Neuronal stem cell (in vitro differentiated cells): Measurements from ENCODE around the gene CYB561D2.
A peak's percentile ranks its signal among the peaks of the same experiment; 100 is the strongest.

Source experiments
- DNase-seq: peaks from one replicate; pipeline ENCODE4 v3.0.0-alpha.2; 2013; ENCODE audit warnings: low spot score
- H2AFZ ChIP-seq: one replicate; pipeline ENCODE4 v1.6.1; 2013; ENCODE audit warnings: mild to moderate bottlenecking, low read length, inconsistent platforms
- H2AK5ac ChIP-seq: 2 replicates; pipeline ENCODE4 v1.6.1; 2013; ENCODE audit warnings: low read depth, mild to moderate bottlenecking, inconsistent platforms, low read length, moderate library complexity, mixed read lengths
- H2BK120ac ChIP-seq: 2 replicates; pipeline ENCODE4 v1.6.1; 2013; ENCODE audit warnings: low read depth, mild to moderate bottlenecking, inconsistent platforms, low read length, moderate library complexity, mixed read lengths
- H2BK12ac ChIP-seq: one replicate; pipeline ENCODE4 v1.6.1; 2013; ENCODE audit warnings: low read length, inconsistent platforms
- H2BK15ac ChIP-seq: 2 replicates; pipeline ENCODE4 v1.6.1; 2013; ENCODE audit warnings: mild to moderate bottlenecking, low read length, inconsistent platforms, mixed read lengths
- H2BK5ac ChIP-seq: one replicate; pipeline ENCODE4 v1.6.1; 2013; ENCODE audit warnings: inconsistent platforms, mild to moderate bottlenecking, low read length, moderate library complexity
- H3K14ac ChIP-seq: one replicate; pipeline ENCODE4 v1.6.1; 2013; ENCODE audit warnings: low read length, inconsistent platforms
- H3K18ac ChIP-seq: 2 replicates; pipeline ENCODE4 v1.6.1; 2013; ENCODE audit warnings: low read length, inconsistent platforms
- H3K23ac ChIP-seq: 2 replicates; pipeline ENCODE4 v1.6.1; 2013; ENCODE audit warnings: low read depth, mild to moderate bottlenecking, mixed read lengths, low read length, inconsistent platforms; ENCODE audit not compliant: poor library complexity
- H3K27ac ChIP-seq: replicated peaks from 3 replicates; pipeline ENCODE4 v1.5.1; 2013; ENCODE audit warnings: low read length, inconsistent platforms
- H3K27me3 ChIP-seq, 3 experiments: 2 replicates each; pipeline ENCODE4 v1.6.1; 2013; ENCODE audit warnings: low read length in 3 of 3, mild to moderate bottlenecking in 2 of 3, inconsistent platforms in 1 of 3, low read depth in 1 of 3, mixed read lengths in 1 of 3, moderate library complexity in 1 of 3; ENCODE audit not compliant: control insufficient read depth in 3 of 3, insufficient read depth in 3 of 3
- H3K36me3 ChIP-seq, 2 donors: replicated peaks in 1 of 2; 2 replicates each; pipeline ENCODE4 v1.6.1; 2013; ENCODE audit warnings: low read length in 2 of 2; ENCODE audit not compliant: control insufficient read depth in 2 of 2, insufficient read depth in 2 of 2
- H3K4ac ChIP-seq: 2 replicates; pipeline ENCODE4 v1.6.1; 2013; ENCODE audit warnings: inconsistent platforms, mild to moderate bottlenecking, low read length, moderate library complexity
- H3K4me1 ChIP-seq, 2 donors: 1 replicate in 1 of 2; 2 replicates in 1 of 2; pipeline ENCODE4 v1.6.1; 2013; ENCODE audit warnings: low read length in 2 of 2, low read depth in 1 of 2; ENCODE audit not compliant: control insufficient read depth in 2 of 2, insufficient read depth in 1 of 2
- H3K4me2 ChIP-seq: one replicate; pipeline ENCODE4 v1.6.1; 2013; ENCODE audit warnings: mild to moderate bottlenecking, low read length, inconsistent platforms; ENCODE audit not compliant: insufficient read depth, poor library complexity, severe bottlenecking
- H3K4me3 ChIP-seq, 2 donors: 2 replicates each; pipeline ENCODE4 v1.5.1; 2013; ENCODE audit warnings: low read length in 2 of 2, mild to moderate bottlenecking in 2 of 2, inconsistent platforms in 1 of 2, moderate library complexity in 1 of 2
- H3K79me1 ChIP-seq: one replicate; pipeline ENCODE4 v1.6.1; 2013; ENCODE audit warnings: low read depth, mild to moderate bottlenecking, inconsistent platforms, low read length, moderate library complexity
- H3K9ac ChIP-seq: one replicate; pipeline ENCODE4 v1.6.1; 2013; ENCODE audit warnings: mild to moderate bottlenecking, low read depth, low read length, inconsistent platforms; ENCODE audit not compliant: poor library complexity
- H3K9me3 ChIP-seq, 2 donors: replicated peaks in 1 of 2; 2 replicates each; pipeline versions ENCODE3 to v1.6.1; 2013; ENCODE audit warnings: low read length in 2 of 2, mild to moderate bottlenecking in 2 of 2, inconsistent platforms in 1 of 2, low read depth in 1 of 2, mixed read lengths in 1 of 2, moderate library complexity in 1 of 2; ENCODE audit not compliant: control insufficient read depth in 2 of 2, insufficient read depth in 1 of 2
- H4K8ac ChIP-seq: one replicate; pipeline ENCODE4 v1.6.1; 2013; ENCODE audit warnings: low read depth, mild to moderate bottlenecking, inconsistent platforms, low read length, moderate library complexity
- H4K91ac ChIP-seq: one replicate; pipeline ENCODE4 v1.6.1; 2013; ENCODE audit warnings: low read length, low read depth, mild to moderate bottlenecking, inconsistent platforms; ENCODE audit not compliant: poor library complexity
- WGBS, 2 donors: extraction: QIAGEN DNeasy Blood & Tissue Kit; methylation state at CpG; one replicate each; pipeline ENCODE4 v1.1.7; 2013; ENCODE audit warnings: missing lambda C conversion rate in 2 of 2, mixed read lengths in 1 of 2; ENCODE audit not compliant: insufficient read length in 2 of 2, insufficient replicate concordance in 1 of 2; ENCODE audit errors: extremely low coverage in 2 of 2; 5-methylcytosine and 5-hydroxymethylcytosine counted together

Gene CYB561D2

DNA sequence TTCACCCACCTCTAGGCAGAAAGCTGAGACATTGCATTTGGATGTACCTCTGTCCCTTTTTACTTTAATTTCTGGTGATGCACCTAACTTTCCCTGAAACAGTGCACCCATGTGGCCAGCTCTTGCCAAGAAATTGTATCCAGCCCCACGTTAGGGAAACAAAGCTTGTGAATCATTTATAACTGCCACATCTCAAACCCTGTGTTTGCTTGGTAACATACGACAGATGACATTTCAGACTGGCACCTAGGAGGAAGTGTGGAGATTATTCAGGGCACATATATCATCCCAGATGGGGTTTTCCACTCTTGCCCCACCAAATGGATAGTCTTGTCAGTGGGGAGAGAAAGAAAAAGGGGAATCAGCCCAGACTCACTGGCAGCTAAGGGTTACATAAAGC is 2.1 kb downstream of the CYB561D2 start:
- Histone ChIP-seq H3K23ac (no peak overlapping the region), H3K27ac (no peak overlapping the region), H3K4ac (no peak overlapping the region), H2BK120ac (no peak overlapping the region), H3K14ac (no peak overlapping the region), H2AFZ (no peak overlapping the region), H3K9me3 (no peaks in the 10 kb centered on the region), H3K9ac (no peak overlapping the region), H3K36me3 (peaks cover 42 to 64% of the 10 kb centered on the region in 2 donors), H3K27me3 (no peaks in the 10 kb centered on the region), H3K4me3 (no peak overlapping the region), H3K79me1 (peaks cover 8% of the 10 kb centered on the region), H2BK15ac (no peak overlapping the region), H3K4me1 (peaks cover 25 to 28% of the 10 kb centered on the region in 2 donors), H2BK5ac (no peak overlapping the region), H2BK12ac (no peak overlapping the region), H3K4me2 (no peak overlapping the region), H3K18ac (no peak overlapping the region), H2AK5ac (no peak overlapping the region), H4K91ac (no peak overlapping the region), H4K8ac (no peak overlapping the region)
- no peak for DNase-seq
- no CpG with 5 or more reads among the region's 2 CpGs for WGBS, 2 donors

DNA sequence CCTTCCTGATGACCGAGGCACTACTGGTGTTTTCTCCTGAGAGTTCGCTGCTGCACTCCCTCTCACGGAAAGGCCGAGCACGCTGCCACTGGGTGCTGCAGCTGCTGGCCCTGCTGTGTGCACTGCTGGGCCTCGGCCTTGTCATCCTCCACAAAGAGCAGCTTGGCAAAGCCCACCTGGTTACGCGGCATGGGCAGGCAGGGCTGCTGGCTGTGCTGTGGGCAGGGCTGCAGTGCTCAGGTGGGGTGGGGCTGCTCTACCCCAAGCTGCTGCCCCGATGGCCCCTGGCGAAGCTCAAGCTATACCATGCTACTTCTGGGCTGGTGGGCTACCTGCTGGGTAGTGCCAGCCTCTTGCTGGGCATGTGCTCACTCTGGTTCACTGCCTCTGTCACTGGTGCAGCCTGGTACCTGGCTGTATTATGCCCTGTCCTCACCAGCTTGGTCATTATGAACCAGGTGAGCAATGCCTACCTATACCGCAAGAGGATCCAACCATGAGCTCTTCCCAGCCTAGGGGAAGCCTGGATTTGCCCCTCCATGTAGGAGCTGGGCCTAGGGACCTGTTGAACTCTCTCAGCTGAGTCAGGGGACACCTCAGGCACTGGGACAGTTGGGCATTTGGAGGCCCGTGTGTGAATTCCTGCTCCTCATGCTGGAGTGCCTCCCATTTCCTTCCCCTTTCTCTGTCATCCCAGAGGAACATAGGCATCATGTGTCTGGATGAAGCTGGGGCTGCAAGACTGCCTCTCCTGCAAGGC is 2.8 kb downstream of the CYB561D2 start:
- H3K79me1 ChIP-seq = peaks cover 10% of the 10 kb centered on the region
- H2BK12ac ChIP-seq = no peak overlapping the region
- H3K4me3 ChIP-seq = peak overlapping the region in 1 of 2 donors; percentile 30
- no peak overlapping the region for H2AFZ ChIP-seq
- H3K9me3 ChIP-seq = no peaks in the 10 kb centered on the region
- no peak overlapping the region for H4K8ac ChIP-seq
- H2BK5ac ChIP-seq = no peak overlapping the region
- no peak overlapping the region for H2BK15ac ChIP-seq
- no peaks in the 10 kb centered on the region for H3K27me3 ChIP-seq
- DNase-seq = no peak
- H3K18ac ChIP-seq = no peak overlapping the region
- WGBS, 2 donors = no CpG with 5 or more reads among the region's 12 CpGs
- no peak overlapping the region for H2BK120ac ChIP-seq
- H3K4ac ChIP-seq = no peak overlapping the region
- no peak overlapping the region for H3K23ac ChIP-seq
- no peak overlapping the region for H2AK5ac ChIP-seq
- H3K4me1 ChIP-seq = peaks cover 30 to 34% of the 10 kb centered on the region in 2 donors
- H3K4me2 ChIP-seq = no peak overlapping the region
- no peak overlapping the region for H4K91ac ChIP-seq
- no peak overlapping the region for H3K27ac ChIP-seq
- H3K36me3 ChIP-seq = peaks cover 40 to 65% of the 10 kb centered on the region in 2 donors
- H3K9ac ChIP-seq = peak overlapping the region; percentile 72
- no peak overlapping the region for H3K14ac ChIP-seq

DNA sequence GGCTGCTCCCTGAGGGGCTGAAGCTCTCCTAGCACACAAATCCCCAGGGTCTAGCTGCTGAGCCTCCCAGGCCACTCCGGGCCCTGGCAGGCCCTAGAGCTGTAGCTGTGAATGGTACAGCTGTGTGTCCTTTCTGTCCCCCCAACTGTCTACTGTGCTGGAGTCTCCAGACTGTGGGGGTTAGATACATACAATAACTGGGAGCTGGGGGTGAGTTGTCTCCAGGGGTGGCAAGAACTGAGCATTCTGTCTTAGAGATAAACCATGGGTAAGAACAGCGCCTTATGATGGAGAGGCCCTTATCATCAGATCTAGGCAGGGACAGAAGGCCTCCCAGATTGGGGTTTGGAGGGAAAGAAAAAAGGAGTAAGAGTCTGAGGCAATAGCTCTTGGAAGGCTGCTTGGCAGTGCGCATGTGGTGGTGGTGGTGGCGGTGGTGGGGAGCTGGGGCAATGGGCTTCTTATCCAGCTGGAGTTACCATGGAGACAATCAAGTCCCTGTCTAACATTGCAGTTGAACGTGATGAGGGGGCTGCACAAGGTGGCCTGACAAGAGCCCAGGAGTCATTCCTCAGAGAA is 3.6 kb downstream of the CYB561D2 start:
- H2BK5ac ChIP-seq = no peak overlapping the region
- peaks cover 40 to 57% of the 10 kb centered on the region in 2 donors for H3K36me3 ChIP-seq
- no peak overlapping the region for H3K4me2 ChIP-seq
- no peak overlapping the region for H3K27ac ChIP-seq
- H3K4ac ChIP-seq = no peak overlapping the region
- no peaks in the 10 kb centered on the region for H3K9me3 ChIP-seq
- peak overlapping the region; percentile 53 for H3K23ac ChIP-seq
- H3K79me1 ChIP-seq = peaks cover 17% of the 10 kb centered on the region
- DNase-seq = no peak
- no peak overlapping the region for H2BK120ac ChIP-seq
- no peak overlapping the region for H4K91ac ChIP-seq
- H4K8ac ChIP-seq = no peak overlapping the region
- H3K4me1 ChIP-seq = peaks cover 35 to 36% of the 10 kb centered on the region in 2 donors
- WGBS, 2 donors = no CpG with 5 or more reads among the region's 5 CpGs
- H3K14ac ChIP-seq = no peak overlapping the region
- H3K4me3 ChIP-seq = no peak overlapping the region
- H3K18ac ChIP-seq = no peak overlapping the region
- no peak overlapping the region for H3K9ac ChIP-seq
- no peak overlapping the region for H2AK5ac ChIP-seq
- H2BK12ac ChIP-seq = no peak overlapping the region
- H3K27me3 ChIP-seq = no peaks in the 10 kb centered on the region
- H2BK15ac ChIP-seq = no peak overlapping the region
- H2AFZ ChIP-seq = no peak overlapping the region

DNA sequence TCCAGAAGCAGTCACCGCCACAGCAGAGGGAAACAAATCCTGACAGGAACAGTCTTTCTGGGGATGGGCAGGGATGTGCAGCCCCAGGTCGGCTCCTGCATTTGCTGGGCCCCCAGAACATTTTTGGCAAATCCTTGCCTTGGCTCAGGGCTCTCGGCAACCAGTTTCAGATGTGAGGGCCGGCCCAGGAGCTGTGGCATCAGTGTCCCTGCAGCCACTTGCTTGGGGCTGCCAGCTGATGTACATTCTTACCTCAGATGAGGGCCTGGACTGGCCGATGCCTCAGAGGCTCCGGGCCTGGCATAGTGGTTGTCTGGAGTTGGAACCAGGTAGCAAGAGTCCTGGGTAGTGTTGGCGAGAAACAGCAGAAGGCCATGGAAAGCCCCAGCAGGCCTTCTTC is 4.2 kb downstream of the CYB561D2 start:
- Histone ChIP-seq H3K9ac (no peak overlapping the region), H2BK120ac (no peak overlapping the region), H2AFZ (no peak overlapping the region), H2AK5ac (no peak overlapping the region), H2BK15ac (no peak overlapping the region), H3K36me3 (peaks cover 40 to 57% of the 10 kb centered on the region in 2 donors), H3K23ac (no peak overlapping the region), H2BK12ac (no peak overlapping the region), H4K8ac (no peak overlapping the region), H3K4me1 (peaks cover 36% of the 10 kb centered on the region in 2 donors), H3K9me3 (no peaks in the 10 kb centered on the region), H2BK5ac (no peak overlapping the region), H4K91ac (no peak overlapping the region), H3K14ac (no peak overlapping the region), H3K4ac (no peak overlapping the region), H3K18ac (no peak overlapping the region), H3K79me1 (peaks cover 18% of the 10 kb centered on the region), H3K4me3 (no peak overlapping the region), H3K27ac (no peak overlapping the region), H3K27me3 (no peaks in the 10 kb centered on the region), H3K4me2 (no peak overlapping the region)
- no CpG with 5 or more reads among the region's 7 CpGs for WGBS, 2 donors
- no peak for DNase-seq
